Activated naive CD8-positive, alpha-beta T cell treated with anti-CD3 and anti-CD28 coated beads, Interleukin-2, amount 10 ng/mL, durations not matched to agents 7 days and 5 days (primary cell): ENCODE measurements around the gene SLC5A5. TPM values are rescaled to one million over a fixed set of nuclear protein-coding genes. Genes with fewer than 3 reads are reported as not detected.
A peak's percentile ranks its signal among the peaks of the same experiment; 100 is the strongest.
"Not testable (repeated sequence)": the region's sequence is repeated elsewhere in the genome, so short reads cannot be mapped to it uniquely, and the experiment has no call there.

Experiments
- ATAC-seq: fragments of 150-1000 bp; cut with Tn5 transposase; one replicate; pipeline ENCODE4 v1.10.0; 2021; ENCODE audit warnings: low read depth, moderate library complexity
- POLR2A ChIA-PET: fragments of 350-600 bp; sonication (Branson Sonifier 250); formaldehyde crosslinking; loops from one replicate; lab custom pipeline; 2021; ENCODE audit warnings: antibody characterized with exemption; lab: Charles Lee
- DNase-seq: peaks from one replicate; pipeline ENCODE4 v3.0.0; 2021
- H3K27ac Mint-ChIP-seq: one replicate; pipeline ENCODE4 v1.8.0; 2022; ENCODE audit warnings: mild to moderate bottlenecking, mixed read lengths
- H3K27me3 Mint-ChIP-seq: one replicate; pipeline ENCODE4 v1.8.0; 2022; ENCODE audit warnings: mild to moderate bottlenecking, moderate library complexity, mixed read lengths
- H3K36me3 Mint-ChIP-seq: one replicate; pipeline ENCODE4 v1.8.0; 2021; ENCODE audit warnings: mild to moderate bottlenecking, mixed read lengths
- H3K4me1 Mint-ChIP-seq: one replicate; pipeline ENCODE4 v1.8.0; 2021; ENCODE audit warnings: mixed read lengths
- H3K4me3 Mint-ChIP-seq: one replicate; pipeline ENCODE4 v1.8.0; 2022; ENCODE audit warnings: mild to moderate bottlenecking, moderate library complexity, mixed read lengths
- H3K9me3 Mint-ChIP-seq: one replicate; pipeline ENCODE4 v1.8.0; 2021; ENCODE audit warnings: mixed read lengths
- total RNA-seq, 2 experiments: library from RNA; stranded (reverse); gene quantifications; one replicate each; pipeline ENCODE4 v1.2.3, GENCODE V29; 2021

Gene SLC5A5
- total RNA-seq, 2 experiments from 2014 or later, result 1.8 to 2.2 TPM

DNA sequence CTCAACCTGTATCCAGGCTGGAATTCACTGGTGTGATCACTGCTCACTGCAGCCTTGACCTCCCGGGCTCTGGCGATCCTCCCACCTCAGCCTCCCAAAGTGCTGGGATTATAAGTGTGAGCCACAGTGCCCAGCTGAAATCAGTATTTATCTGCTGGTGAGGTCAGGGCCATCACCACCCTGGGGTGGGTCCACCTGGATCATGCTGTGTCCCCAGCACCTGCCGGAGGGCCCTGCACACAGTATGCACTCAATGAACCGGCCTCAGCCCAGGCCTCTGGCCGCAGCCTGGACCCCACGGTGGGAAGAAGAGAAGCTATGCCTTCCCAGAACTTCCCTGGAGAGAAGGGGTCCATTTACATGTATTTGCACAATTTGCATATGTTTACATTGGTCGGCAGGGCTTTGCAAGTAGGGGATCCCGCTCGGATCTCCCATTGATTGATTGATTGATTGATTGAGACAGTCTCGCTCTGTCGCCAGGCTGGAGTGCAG, 2.6 kb upstream of the SLC5A5 start:
- POLR2A ChIA-PET, result interaction anchor here (0.7 to 4.2 kb wide), 2 partner anchors 10 to 63 kb away, joined by 3 to 29 read pairs; partner anchors contain the start of gene CCDC124
- ATAC-seq, result no peak

GRCh38 chr19:17871032-17871877, 490 bp upstream of the SLC5A5 start:
- H3K27ac Mint-ChIP-seq, result peak overlapping the region; percentile 85
- DNase-seq, result no peak
- H3K4me3 Mint-ChIP-seq, result peak overlapping the region; percentile 93
- peaks cover 2% of the 10 kb centered on the region for H3K36me3 Mint-ChIP-seq
- no peak for ATAC-seq
- H3K4me1 Mint-ChIP-seq, result peaks cover 12% of the 10 kb centered on the region
- H3K27me3 Mint-ChIP-seq, result no peaks in the 10 kb centered on the region
- POLR2A ChIA-PET, result interaction anchor here (0.9 to 4.2 kb wide), 7 partner anchors 8 to 247 kb away, joined by 3 to 44 read pairs (median 5); partner anchors contain the start of genes CCDC124 and RPL18A
- no peaks in the 10 kb centered on the region for H3K9me3 Mint-ChIP-seq

More for the DNA sequence above, 2.6 kb upstream of the SLC5A5 start:
- Mint-ChIP-seq H3K4me3 (no peak overlapping the region), H3K36me3 (peaks cover 4% of the 10 kb centered on the region), H3K27ac (no peak overlapping the region), H3K9me3 (no peaks in the 10 kb centered on the region), H3K27me3 (no peaks in the 10 kb centered on the region), H3K4me1 (peaks cover 15% of the 10 kb centered on the region)
- DNase-seq, result no peak

DNA sequence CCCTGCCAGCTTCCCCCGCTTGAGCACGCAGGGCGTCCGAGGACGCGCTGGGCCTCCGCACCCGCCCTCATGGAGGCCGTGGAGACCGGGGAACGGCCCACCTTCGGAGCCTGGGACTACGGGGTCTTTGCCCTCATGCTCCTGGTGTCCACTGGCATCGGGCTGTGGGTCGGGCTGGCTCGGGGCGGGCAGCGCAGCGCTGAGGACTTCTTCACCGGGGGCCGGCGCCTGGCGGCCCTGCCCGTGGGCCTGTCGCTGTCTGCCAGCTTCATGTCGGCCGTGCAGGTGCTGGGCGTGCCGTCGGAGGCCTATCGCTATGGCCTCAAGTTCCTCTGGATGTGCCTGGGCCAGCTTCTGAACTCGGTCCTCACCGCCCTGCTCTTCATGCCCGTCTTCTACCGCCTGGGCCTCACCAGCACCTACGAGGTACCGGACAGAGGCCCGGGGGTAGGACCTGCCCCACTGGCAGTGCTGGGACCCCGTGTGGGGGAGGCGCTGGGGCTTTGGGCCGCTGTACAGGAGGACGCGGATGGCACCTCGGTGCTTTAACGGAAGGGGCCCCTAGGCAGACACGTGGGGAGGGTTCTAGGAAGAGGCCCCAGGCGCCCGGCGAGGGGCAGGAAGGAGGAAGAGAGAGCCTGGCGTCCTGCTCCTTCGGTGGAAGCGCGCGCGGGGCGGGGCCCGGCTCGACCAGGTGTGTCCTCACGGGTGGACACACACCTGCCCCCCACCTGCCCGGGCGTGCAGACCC, 681 bp downstream of the SLC5A5 start:
- ATAC-seq (peak; percentile 69), DNase-seq (peak; percentile 77)
- H3K27ac Mint-ChIP-seq, result peak overlapping the region; percentile 72
- H3K4me3 Mint-ChIP-seq, result peak overlapping the region; percentile 93
- POLR2A ChIA-PET, result interaction anchor here (0.6 to 4.2 kb wide), 8 partner anchors 9 to 245 kb away, joined by 3 to 44 read pairs (median 5); partner anchors contain the start of genes CCDC124 and RPL18A
- H3K4me1 Mint-ChIP-seq, result peaks cover 12% of the 10 kb centered on the region
- no peaks in the 10 kb centered on the region for H3K9me3 Mint-ChIP-seq
- H3K27me3 Mint-ChIP-seq, result no peaks in the 10 kb centered on the region
- peaks cover 2% of the 10 kb centered on the region for H3K36me3 Mint-ChIP-seq

GRCh38 chr19:17873786-17874757, 2.3 kb downstream of the SLC5A5 start:
- POLR2A ChIA-PET, result interaction anchor here (0.6 to 1.0 kb wide), 2 partner anchors 59 to 416 kb away, joined by 3 to 5 read pairs; partner anchors contain the start of gene CCDC124
- no peaks in the 10 kb centered on the region for H3K9me3 Mint-ChIP-seq
- H3K4me1 Mint-ChIP-seq, result peaks cover 12% of the 10 kb centered on the region
- H3K27ac Mint-ChIP-seq, result peak overlapping the region; percentile 72
- DNase-seq, result peak; percentile 79
- ATAC-seq, result peak; percentile 63
- H3K27me3 Mint-ChIP-seq, result no peaks in the 10 kb centered on the region
- peak overlapping the region; percentile 93 for H3K4me3 Mint-ChIP-seq
- H3K36me3 Mint-ChIP-seq, result peaks cover 2% of the 10 kb centered on the region

- Mint-ChIP-seq H3K27me3 (no peaks in the 10 kb centered on the region), H3K4me1 (peaks cover 12% of the 10 kb centered on the region), H3K4me3 (peak overlapping the region; percentile 37), H3K27ac (no peak overlapping the region), H3K36me3 (peaks cover 2% of the 10 kb centered on the region), H3K9me3 (no peaks in the 10 kb centered on the region)
- no peak for ATAC-seq
- DNase-seq, result no peak
- POLR2A ChIA-PET, result interaction anchor here (1.0 kb wide), 1 partner anchor 58 kb away, joined by 5 read pairs; the partner anchor contains the start of gene CCDC124
Measured at GRCh38 chr19:17874758-17875135, 3.0 kb downstream of the SLC5A5 start.

DNA sequence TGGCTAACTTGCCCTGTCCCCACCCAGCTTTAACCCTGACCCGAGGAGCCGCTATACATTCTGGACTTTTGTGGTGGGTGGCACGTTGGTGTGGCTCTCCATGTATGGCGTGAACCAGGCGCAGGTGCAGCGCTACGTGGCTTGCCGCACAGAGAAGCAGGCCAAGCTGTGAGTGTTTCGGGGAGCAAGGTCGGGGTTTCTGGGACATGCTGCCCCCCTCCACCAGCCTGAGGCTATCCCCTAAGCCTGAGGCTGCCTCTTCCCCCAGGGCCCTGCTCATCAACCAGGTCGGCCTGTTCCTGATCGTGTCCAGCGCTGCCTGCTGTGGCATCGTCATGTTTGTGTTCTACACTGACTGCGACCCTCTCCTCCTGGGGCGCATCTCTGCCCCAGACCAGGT, 6.0 kb downstream of the SLC5A5 start:
- Mint-ChIP-seq H3K9me3 (no peaks in the 10 kb centered on the region), H3K4me1 (peaks cover 6% of the 10 kb centered on the region), H3K27me3 (no peaks in the 10 kb centered on the region), H3K36me3 (no peaks in the 10 kb centered on the region), H3K4me3 (no peak overlapping the region), H3K27ac (no peak overlapping the region)
- ATAC-seq (no peak), DNase-seq (no peak)
- POLR2A ChIA-PET, result no interaction called here

GRCh38 chr19:17879466-17879865, 7.7 kb downstream of the SLC5A5 start:
- Mint-ChIP-seq H3K9me3 (no peaks in the 10 kb centered on the region), H3K4me1 (no peaks in the 10 kb centered on the region), H3K36me3 (no peaks in the 10 kb centered on the region), H3K27ac (no peak overlapping the region), H3K27me3 (no peaks in the 10 kb centered on the region), H3K4me3 (no peak overlapping the region)
- ATAC-seq (no peak), DNase-seq (no peak)
- POLR2A ChIA-PET, result interaction anchor here (0.7 kb wide), 1 partner anchor 53 kb away, joined by 3 read pairs; no protein-coding TSS in a partner anchor

DNA sequence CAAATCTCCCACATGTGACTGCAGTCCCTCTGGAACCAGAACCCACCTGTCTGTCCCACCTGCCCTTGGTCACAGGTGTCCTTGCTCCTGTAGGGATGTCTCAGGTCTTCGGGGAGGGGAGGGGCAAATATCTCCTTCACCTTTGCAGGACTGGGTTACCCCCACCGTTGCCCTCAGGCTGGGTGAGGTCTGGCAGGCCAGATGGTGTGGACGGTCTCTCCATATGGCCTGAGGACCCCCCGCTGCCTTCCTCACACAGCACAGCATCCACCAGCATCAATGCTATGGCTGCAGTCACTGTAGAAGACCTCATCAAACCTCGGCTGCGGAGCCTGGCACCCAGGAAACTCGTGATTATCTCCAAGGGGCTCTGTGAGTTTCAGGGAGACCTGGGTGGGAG, 10.0 kb downstream of the SLC5A5 start:
- POLR2A ChIA-PET, result no interaction called here
- no peak overlapping the region for H3K27ac Mint-ChIP-seq
- H3K4me3 Mint-ChIP-seq, result no peak overlapping the region
- no peaks in the 10 kb centered on the region for H3K9me3 Mint-ChIP-seq
- DNase-seq (no peak), ATAC-seq (no peak)
- H3K27me3 Mint-ChIP-seq, result no peaks in the 10 kb centered on the region
- H3K4me1 Mint-ChIP-seq, result peaks cover 1% of the 10 kb centered on the region
- no peaks in the 10 kb centered on the region for H3K36me3 Mint-ChIP-seq

DNA sequence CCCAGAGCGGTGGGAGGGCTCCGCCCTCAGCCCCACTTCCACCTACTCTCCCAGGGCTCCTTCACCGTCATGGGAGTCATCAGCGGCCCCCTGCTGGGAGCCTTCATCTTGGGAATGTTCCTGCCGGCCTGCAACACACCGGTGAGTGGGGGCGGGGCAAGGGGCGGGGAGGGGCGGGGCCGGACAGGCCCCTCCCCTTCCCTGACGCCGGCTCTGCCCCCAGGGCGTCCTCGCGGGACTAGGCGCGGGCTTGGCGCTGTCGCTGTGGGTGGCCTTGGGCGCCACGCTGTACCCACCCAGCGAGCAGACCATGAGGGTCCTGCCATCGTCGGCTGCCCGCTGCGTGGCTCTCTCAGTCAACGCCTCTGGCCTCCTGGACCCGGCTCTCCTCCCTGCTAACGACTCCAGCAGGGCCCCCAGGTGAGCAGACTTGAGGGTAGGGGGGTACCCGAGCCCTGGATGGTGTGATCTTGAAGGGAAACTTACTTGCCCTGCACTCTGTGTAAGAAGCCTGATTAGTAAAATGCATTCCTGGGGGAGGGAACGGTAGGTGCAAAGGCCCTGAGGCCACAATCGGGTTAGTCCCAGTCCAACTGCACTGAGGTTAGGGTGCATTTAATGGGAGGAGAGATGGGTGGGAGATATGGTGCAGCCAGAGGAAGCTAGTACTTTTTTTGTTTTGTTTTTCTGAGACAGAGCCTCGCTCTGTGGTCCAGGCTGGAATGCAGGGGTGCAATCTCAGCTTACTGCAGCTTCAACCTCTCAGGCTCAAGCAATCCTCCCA, 12.1 kb downstream of the SLC5A5 start:
- POLR2A ChIA-PET, result no interaction called here
- H3K27ac Mint-ChIP-seq, result no peak overlapping the region
- ATAC-seq (no peak), DNase-seq (no peak)
- H3K4me1 Mint-ChIP-seq, result peaks cover 1% of the 10 kb centered on the region
- H3K36me3 Mint-ChIP-seq, result no peaks in the 10 kb centered on the region
- H3K4me3 Mint-ChIP-seq, result no peak overlapping the region
- H3K27me3 Mint-ChIP-seq, result no peaks in the 10 kb centered on the region
- no peaks in the 10 kb centered on the region for H3K9me3 Mint-ChIP-seq

- H3K27me3 Mint-ChIP-seq, result no peaks in the 10 kb centered on the region
- H3K9me3 Mint-ChIP-seq, result no peaks in the 10 kb centered on the region
- no peak overlapping the region for H3K27ac Mint-ChIP-seq
- ATAC-seq (no peak), DNase-seq (no peak)
- no peaks in the 10 kb centered on the region for H3K36me3 Mint-ChIP-seq
- no peak overlapping the region for H3K4me3 Mint-ChIP-seq
- POLR2A ChIA-PET, result no interaction called here
- H3K4me1 Mint-ChIP-seq, result peaks cover 1% of the 10 kb centered on the region
Measured at GRCh38 chr19:17886515-17886914, 14.8 kb downstream of the SLC5A5 start.

DNA sequence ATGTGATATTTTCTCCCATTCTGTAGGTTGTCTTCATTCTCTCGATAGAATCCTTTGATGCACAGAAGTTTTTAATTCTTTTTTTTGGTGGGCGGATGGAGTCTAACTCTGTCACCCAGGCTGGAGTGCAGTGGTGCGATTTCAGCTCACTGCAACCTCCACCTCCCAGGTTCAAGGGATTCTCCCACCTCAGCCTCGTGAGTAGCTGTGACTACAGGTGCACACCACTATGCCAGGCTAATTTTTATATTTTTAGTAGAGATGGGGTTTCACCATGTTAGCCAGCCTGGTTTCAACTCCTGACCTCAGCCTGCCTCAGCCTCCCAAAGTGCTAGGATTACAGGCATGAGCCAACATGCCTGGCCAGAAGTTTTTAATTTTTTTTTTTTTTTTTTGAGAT, 15.5 kb downstream of the SLC5A5 start:
- H3K9me3 Mint-ChIP-seq, H3K27ac Mint-ChIP-seq, ATAC-seq, H3K4me1 Mint-ChIP-seq, DNase-seq, POLR2A ChIA-PET, H3K27me3 Mint-ChIP-seq, H3K36me3 Mint-ChIP-seq, H3K4me3 Mint-ChIP-seq: not testable (repeated sequence)

- H3K27ac Mint-ChIP-seq, result no peak overlapping the region
- DNase-seq (no peak), ATAC-seq (no peak)
- POLR2A ChIA-PET, result no interaction called here
- peaks cover 1% of the 10 kb centered on the region for H3K4me1 Mint-ChIP-seq
- no peaks in the 10 kb centered on the region for H3K9me3 Mint-ChIP-seq
- H3K27me3 Mint-ChIP-seq, result no peaks in the 10 kb centered on the region
- H3K36me3 Mint-ChIP-seq, result no peaks in the 10 kb centered on the region
- no peak overlapping the region for H3K4me3 Mint-ChIP-seq
Measured at GRCh38 chr19:17888260-17888659, 16.5 kb downstream of the SLC5A5 start.
